ENCODE results near the gene CHST7.

- TF ChIP-seq EZH2 (IDR thresholded peaks at IDR 0.05), result no peak
- TF ChIP-seq, protein P1, sequence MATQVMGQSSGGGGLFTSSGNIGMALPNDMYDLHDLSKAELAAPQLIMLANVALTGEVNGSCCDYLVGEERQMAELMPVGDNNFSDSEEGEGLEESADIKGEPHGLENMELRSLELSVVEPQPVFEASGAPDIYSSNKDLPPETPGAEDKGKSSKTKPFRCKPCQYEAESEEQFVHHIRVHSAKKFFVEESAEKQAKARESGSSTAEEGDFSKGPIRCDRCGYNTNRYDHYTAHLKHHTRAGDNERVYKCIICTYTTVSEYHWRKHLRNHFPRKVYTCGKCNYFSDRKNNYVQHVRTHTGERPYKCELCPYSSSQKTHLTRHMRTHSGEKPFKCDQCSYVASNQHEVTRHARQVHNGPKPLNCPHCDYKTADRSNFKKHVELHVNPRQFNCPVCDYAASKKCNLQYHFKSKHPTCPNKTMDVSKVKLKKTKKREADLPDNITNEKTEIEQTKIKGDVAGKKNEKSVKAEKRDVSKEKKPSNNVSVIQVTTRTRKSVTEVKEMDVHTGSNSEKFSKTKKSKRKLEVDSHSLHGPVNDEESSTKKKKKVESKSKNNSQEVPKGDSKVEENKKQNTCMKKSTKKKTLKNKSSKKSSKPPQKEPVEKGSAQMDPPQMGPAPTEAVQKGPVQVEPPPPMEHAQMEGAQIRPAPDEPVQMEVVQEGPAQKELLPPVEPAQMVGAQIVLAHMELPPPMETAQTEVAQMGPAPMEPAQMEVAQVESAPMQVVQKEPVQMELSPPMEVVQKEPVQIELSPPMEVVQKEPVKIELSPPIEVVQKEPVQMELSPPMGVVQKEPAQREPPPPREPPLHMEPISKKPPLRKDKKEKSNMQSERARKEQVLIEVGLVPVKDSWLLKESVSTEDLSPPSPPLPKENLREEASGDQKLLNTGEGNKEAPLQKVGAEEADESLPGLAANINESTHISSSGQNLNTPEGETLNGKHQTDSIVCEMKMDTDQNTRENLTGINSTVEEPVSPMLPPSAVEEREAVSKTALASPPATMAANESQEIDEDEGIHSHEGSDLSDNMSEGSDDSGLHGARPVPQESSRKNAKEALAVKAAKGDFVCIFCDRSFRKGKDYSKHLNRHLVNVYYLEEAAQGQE (IDR thresholded peaks at IDR 0.05; ENCODE audit: low read depth), result no peak
- TF ChIP-seq POLR2A (IDR thresholded peaks at IDR 0.05; ENCODE audit: borderline replicate concordance, extremely low read depth, insufficient read depth, insufficient read length), result no peak
- no peak for TF ChIP-seq JUND (IDR thresholded peaks at IDR 0.05)
Observed at GRCh38 chrX:46571423-46572339, 1.9 kb upstream of the CHST7 start.

All from HCT116 (cell line).